ENCODE results near the gene OTUB1. TPM values are rescaled to one million over a fixed set of nuclear protein-coding genes. Genes with fewer than 3 reads are reported as not detected.
A peak's percentile ranks its signal among the peaks of the same experiment; 100 is the strongest.

OTUB1 gene
- total RNA-seq, 1 experiment from 2014 or later = 62.8 TPM

DNA sequence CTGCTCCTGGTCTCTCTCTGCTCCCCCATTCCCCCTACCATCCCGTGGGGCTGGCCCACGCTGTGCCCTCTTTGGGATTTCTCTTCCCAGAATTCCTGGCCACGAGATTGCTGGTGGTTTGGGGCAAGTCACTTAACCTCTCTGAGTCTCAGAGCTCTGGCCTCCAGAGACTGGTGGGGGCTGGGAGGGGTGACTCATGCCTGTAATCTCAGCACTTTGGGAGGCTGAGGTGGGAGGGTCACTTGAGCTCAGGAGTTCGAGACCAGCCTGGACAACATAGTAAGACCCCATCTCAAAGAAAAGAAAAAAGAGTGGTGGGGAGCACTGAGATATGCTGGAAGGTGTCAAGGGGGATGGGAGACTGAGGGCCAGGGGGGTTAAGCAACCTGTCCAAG is 18.3 kb downstream of the OTUB1 start:
- DNase-seq (ENCODE audit: low read depth) = peak; percentile 47

DNA sequence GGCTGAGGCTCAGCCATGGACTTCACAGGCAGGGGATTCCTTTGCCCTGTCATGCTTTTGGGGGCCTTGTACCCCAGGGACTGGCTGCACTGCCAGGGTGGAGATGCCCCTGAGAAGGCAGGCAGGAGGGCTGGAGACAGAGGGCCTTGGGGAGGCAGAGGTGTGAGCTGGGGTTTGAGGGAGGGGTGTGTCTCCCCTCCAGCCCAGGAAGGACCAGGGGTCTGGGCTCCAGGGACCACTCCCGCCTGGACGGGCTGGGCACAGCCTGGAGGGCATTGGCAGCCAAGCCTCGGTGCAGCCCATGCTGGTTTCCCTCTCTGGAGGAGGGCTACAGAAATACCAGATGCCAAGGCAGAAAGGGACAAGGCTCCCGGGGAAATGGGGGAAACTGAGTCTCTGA is 19.5 kb downstream of the OTUB1 start:
- DNase-seq (ENCODE audit: low read depth) = no peak

DNA sequence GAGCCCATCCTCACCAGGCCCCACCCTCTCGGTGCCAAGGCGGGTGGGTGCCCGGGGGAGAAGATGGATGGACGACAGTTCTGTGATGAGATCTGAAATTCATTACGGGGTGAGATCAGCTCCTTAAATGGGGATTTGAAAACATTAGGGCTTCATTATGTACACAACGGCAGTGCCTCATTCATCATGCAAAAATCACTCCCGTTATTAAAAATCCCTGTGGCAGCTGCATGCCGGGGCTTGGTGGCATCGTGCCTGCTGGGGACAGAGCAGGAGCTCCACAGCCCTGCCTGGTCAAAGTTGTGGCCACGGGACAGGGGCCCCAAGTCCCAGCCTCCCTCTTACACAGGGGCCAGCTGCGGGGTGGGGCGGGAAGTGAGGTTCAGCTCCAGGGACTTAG is 20.2 kb downstream of the OTUB1 start:
- no peak for DNase-seq (ENCODE audit: low read depth)

DNA sequence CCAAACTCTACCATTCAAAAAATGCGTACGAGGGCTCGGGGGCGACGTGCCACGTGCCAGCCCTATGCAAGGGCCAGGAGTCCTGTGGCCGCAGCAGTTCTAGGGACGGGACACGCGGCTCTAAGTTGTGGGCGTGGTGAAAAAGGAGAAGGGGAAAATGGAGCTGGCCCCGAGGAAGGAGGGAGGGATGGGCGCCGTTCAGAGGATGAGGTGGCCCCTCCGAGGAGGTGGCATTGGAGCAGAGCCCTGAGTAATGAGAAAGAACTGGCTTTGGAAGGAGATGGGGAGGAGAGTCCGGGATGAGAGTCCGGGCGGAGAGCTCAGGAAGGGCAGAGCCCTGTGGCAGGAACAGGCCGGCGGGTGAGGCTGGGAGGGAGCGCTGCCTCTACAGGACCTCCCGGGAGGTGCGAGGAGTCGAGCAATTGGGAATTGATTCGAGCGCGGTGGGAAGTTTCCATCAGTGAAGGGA is 21.0 kb downstream of the OTUB1 start:
- DNase-seq (ENCODE audit: low read depth) = peak; percentile 55

DNA sequence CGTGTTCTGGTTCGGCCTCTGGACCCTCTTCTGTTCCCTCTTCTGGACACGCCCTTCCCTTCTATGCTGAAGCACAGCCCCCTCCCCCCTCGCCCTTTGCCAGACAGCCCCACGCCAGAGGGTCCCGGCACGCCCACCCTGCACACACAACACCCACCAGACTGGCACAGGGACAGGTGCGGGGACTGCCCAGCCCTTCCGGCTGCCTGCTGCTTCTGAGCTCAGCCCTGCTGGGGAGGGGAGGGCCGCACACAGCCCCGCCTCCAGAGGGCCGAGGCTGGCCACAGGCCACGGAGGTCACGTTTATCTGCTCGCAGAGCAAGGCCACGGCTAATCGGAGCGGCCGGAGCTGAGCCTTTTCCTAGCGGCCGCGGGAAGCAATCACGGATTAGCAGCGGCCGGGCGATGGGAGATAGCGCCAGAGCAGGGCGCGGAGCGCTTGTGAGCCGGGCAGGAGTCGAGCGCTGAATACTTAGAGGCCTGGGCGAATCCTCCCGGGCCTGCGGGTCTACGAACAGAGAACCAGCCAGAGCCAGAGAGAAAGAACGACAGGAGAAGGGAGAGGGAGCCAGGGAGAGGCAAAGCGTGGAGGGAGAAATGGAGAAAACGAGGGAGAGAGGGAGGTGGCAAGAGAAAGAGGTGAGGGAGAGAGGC is 21.5 kb downstream of the OTUB1 start:
- no peak for DNase-seq (ENCODE audit: low read depth)

DNA sequence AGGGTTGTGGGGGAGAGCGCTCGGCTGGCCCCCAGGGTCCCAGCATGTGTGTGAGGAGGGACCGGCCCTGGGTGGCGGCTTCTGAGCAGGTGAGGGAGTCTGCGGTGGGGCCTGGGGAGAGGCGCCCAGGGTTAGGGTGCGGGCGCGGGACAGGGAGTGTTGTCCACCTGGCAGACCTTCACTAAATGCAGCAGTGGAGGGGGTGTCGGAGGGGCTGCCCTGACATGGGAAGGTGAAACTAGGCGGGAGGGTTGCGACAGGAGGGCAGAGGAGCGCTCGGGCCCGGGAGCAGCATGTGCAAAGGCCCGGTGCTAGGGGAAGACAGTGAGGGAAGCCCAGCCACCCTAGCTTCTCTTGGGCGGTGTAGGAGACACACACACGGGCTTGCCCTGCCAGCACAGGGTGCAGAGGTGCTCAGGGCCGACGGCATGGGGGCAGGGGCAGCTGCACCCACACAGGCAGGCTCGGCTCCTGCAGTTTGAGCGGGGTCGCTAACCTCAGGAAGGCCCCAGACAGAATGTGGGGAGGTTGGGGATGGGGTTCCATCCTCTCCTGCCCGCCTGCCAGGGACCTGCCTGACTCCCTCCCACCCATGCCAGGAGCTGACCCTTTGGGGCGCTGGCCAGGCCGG is 22.2 kb downstream of the OTUB1 start:
- no peak for DNase-seq (ENCODE audit: low read depth)

DNA sequence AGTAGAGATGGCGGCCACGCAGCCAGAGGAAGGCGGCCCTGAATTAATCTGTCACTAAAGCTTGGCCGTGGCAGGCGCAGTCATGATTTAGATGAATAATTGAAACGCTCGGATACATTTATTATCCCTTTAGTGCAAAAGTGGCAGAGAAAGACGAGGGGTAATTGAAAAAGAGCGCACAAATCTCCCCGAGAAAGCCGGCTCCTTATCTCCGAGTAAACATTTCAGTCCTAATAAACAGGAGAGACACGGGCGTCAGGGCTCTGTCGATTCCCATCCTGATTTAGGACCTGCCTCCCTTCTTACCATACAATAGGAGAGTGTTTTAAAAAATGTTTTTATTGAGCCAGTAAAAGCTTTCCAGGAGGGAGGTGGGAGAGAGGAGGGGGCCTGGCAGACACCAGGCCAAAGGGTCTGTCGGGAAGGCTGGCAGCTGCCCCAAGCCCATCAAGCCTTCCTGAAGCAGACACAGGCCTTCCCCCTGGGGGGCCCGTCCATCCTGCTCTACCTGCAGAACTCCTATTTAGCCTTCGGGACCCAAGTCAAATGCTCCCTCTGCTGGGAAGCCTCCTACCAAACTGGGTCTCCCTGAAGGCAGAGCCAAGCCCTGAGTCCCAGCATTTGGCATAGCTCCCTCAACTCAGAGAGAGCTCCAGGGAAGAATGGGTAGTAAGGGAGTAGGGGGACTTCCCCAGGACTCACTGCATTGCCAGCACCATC is 22.8 kb downstream of the OTUB1 start:
- no peak for DNase-seq (ENCODE audit: low read depth)

DNA sequence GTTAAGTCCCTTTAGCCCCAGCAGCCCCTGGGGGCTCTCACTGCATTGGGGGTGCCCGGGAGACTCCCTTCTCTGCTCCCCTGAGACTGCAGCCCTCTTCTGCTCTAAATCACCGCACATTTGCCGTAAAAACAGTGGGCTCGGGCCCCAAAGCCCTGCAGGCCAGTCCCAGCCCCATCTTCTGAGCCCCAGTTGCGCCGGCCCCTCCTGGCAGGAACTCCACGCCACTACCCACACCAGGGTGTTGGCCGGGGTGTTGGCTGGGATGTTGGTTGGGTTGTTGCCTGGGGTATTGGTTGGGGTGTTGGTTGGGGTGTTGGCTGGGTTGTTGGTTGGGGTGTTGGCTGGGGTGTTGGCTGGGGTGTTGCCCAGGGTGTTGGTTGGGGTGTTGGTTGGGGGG is 23.5 kb downstream of the OTUB1 start:
- DNase-seq (ENCODE audit: low read depth) = no peak

DNA sequence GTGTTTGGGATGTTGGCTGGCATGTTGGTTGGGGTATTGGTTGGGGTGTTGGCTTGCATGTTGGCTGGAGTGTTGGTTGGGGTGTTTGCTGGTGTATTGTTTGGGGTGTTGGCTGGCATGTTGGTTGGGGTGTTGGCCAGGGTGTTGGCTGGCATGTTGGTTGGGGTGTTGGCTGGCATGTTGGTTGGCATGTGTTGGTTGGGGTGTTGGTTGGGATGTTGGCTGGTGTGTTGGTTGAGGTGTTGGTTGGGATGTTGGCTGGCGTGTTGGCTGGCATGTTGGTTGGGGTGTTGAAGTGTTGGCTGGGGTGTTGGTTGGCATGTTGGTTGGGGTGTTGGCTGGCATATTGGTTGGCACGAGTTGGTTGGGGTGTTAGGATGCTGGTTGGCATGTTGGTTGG is 24.5 kb downstream of the OTUB1 start:
- no peak for DNase-seq (ENCODE audit: low read depth)

DNA sequence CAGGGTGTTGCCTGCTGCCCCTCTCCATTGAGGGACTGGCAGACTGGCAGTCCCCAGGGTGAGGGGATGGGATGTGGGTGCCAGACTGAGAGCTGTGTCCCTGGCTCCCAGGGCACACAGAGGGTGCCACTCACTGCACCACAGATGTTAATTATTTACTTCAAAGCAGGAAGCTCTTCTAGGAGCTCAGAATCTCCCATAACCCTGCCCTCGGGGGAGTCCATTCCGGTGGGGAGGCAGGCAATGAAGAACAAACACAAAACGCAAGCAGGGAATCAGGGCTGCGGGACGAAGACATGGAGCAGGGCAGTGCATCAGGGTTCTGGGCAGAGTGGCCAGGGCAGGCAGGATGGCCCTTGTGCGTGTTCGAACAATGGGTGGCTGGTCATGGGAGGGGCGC is 25.1 kb downstream of the OTUB1 start:
- DNase-seq (ENCODE audit: low read depth) = no peak

DNA sequence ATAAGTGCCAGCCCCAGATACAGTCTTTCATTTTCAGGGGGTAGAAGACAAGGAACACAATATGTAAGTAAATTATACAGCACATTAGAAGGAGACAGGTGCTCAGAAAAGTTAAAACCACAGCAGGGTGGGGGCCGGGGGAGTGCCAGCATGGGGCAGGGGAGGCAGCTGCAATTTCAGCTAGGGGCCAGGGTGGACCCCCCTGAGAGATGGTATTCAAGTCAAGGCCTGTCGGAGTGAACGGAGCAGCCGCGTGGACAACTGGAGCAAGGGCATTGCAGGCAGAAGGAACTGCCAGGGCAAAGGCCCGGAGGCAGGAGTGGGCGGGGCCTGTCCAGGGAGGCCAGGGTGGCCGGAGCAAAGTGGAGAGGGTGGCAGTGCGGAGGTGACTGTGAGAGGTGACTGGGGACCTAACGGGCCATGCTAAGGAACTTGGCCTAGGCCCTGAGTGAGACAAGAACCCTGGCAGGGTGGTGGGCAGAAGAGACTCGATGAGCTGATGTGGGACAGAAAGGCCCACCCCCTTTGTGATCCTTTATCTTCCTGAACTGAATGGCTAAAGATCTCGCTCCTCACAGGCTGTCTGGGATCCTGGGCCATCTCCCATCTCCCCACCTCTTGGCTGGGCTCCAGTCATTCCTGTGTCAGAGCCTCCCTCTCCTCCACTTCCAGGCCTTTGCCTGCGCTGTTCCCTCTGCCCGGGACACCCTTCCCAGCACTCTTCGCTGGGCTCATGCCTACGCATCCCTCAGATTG is 27.1 kb downstream of the OTUB1 start:
- no peak for DNase-seq (ENCODE audit: low read depth)

DNA sequence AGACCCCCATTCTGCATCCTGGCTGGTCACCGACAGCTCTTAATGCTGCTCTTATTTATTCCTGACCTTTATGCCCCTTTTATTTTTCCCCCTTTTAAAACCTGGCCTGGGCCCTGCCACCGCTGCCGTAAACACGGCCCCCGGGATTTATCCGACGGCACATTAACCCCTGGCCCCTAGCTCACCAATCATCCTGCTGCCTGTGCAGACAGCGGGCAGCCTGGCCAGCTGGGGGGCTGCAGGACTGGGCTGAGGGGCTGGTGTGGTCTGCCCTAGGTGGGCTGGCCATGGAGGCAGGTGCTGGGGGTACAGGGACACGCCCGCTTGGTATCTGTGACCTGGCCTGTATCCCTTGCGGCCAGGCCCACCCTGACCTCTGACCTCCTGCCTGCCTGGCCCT is 28.1 kb downstream of the OTUB1 start:
- DNase-seq (ENCODE audit: low read depth) = no peak

DNA sequence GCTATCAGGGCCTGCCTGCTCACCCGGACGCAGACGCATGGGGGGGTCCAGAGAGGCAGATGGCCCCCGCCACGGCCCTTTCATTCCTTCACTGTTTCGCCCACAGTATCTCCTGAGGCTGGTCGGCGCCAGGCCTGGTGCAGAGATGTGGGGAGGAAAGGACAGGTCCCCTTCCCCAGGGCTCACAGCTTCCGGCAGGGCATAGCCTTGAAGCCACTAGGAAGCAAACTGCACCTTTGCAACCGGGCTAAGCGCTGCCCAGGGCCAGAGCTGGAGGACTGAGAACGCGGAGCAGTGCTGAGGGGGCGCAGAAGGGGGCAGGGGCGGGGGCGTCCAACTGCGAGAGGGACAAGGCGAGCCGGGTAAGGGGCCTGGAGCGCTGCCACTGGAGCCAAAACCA is 29.3 kb downstream of the OTUB1 start:
- DNase-seq (ENCODE audit: low read depth) = no peak

DNA sequence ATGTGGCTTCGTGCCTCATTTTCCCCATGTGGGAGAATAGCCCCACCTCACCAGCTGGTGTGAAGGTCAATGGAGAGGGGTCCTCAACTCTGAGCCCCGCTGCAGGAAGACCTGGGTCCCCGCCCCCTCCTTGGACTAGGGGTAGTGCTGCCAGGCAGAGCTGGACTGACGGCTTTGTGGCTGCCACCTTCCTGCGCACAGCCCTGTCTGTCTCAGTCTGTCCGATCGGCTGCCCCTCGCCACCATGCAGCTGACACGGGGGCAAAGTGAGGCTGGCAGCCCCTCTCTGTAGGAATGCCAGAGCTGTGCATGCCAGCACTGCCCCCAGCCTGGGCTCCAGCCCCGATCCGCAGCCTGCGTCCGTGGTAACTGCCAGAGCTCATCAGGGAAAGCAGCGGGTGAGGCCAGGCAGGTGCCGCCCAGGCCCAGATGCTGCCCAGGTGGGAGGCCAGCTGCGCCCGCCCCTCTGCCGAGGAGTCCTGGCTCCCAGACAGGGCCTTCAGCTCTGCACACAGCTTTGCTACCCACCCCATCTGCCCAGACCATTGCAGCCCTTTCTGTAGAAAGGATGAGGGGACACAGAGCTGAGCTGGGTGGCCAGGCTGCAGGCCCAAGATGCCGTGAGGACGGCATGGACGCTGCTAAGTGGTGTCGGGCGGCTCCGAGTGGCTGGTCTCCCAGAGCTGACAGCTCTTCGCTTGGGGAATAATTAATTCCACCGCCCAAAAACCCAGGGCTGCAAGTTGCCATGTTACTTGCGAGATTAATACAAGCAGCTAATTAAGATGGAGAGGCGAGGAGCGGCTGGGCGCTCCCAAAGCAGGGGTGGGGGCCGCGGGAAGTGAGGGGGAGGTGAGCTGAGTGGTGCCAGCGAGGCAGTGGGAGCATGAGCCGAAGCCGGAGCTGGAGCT is 30.0 kb downstream of the OTUB1 start:
- DNase-seq (ENCODE audit: low read depth) = no peak

DNA sequence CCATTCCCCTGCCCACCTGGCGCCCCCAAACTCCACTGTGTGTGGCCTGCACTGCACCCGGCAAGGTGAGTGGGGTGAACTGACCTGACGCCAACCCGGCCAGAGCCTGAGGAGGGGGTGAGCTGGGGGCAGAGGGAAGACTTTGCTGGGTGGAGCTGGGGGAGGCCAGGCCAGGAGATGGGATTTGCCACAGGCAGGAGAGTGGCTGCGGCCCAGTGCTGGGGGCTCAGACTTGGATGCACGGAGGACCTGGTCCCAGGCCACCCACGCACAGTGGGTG is 31.6 kb downstream of the OTUB1 start:
- no peak for DNase-seq (ENCODE audit: low read depth)

DNA sequence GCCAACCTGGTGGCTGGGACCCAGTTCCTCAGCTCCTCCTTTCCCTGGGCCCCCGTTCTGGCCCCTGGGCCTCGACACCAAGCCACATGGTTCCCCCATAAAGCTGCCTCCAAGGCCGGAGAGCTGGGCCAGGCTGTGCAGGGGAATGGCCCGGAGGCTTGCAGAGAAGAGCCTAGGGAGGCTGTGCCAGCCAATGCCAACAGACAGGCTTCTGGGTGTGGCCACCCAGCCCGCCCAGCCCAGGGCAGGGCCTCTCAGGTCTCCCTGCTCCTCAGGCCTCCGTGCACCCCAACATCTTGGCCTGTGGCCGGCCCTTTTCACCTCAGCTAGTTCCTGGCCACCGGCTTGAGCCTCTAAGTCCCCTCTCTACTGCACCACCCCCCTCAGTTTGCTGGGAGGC is 32.1 kb downstream of the OTUB1 start:
- DNase-seq (ENCODE audit: low read depth) = no peak

DNA sequence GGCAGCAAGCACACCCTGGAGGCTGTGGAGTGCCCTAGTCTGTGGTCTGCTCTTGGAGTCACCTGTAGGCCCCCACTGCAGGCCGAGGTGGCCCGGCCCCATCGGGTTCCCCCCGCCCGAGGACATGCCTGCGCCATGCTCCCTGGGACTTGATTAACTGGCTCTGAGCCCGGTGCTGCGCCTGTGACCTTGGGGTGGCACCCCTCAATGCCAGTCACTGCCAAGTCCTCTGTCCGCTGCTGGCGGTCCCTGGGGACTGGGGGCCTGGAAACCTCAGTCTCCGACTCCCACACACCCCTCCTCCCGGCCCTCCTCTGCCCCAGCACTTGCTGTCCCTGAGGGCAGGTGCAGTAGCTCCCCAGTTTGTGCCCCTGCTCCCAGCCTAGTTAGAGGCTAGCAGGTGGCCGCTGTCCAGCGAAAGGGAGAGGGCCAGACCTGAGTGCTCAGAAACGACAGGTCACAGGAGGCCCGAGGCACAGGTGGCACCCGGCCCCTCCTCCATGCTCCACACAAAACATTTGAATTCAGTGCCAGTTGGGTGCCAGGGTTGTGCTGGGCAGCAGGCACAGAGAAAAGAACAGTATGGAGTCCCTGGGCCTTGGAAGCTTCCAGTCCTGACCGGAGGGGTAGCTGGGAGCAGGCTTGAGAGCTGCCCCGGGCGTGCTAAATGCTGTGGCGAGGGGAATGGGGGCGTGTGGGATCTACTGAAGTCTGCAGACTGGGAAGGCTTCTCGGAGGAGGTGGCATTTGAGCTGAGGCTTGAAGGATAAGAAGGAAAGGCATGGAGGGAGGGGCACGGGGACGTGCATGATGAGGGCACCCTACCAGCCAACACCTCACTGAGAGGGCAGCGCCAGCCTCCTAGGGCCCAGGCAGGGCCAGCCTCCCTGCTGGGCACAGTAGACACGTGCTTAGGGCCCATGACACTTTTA is 33.1 kb downstream of the OTUB1 start:
- DNase-seq (ENCODE audit: low read depth) = no peak

DNA sequence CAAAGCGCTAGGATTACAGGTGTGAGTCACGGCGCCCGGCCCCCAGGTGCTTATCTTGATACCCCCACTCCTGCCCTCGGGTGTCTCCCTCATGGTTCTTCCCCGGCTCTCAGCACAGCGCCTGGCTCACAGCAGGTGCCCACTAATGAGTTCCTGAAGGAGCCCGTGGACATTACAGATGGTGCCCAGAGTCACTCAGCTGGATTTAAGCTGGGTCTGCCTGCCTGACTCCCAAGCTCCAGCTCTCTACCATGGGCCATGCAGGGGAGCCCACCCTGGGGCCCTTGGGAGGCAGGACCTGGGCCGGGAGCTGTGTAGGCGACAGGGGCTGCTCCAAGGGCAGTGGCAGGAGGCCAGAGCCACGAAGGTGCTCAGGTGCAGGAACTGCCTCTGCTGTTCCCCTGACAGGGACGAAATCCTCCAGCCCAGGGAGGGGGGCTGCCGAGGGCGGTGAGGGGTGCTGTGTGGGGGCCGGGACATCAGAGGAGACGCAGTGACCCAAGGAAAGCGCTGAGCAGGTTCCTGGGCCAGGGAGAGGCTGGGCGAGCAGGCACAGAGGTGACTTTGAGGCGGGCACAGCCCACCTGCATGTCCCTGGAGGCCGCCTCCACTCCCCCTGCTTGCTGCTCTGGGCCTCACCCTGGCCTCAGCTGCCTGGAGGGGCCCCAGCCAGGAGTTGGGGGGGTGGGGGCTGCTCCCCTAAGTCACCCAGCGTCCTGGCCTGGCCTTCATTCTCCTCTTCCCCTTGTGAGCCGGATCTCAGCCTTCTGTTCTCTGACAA is 34.9 kb downstream of the OTUB1 start:
- no peak for DNase-seq (ENCODE audit: low read depth)

DNA sequence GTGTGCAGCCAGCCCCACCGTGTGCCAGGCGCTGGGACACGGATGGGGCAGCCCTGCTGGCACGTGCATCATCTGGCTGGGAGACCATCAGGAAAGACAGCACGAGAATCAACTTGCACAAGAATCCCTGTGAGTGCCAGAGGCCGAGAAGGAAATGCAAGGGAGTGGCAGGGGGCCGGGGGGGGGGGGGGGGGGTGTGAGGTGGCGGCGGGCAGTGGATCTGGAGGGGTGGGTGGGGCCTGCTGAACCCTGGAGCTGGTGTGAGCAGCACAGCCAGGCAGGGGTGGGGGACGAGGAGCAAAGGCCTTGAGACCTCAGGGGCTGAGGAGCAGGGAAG is 35.5 kb downstream of the OTUB1 start:
- no peak for DNase-seq (ENCODE audit: low read depth)
